Esophagus muscularis mucosa (tissue), 4 donors: Measurements from ENCODE around the gene HMBS. TPM values are rescaled to one million over a fixed set of nuclear protein-coding genes. Genes with fewer than 3 reads are reported as not detected.

Experiments used
- DNase-seq: peaks from one replicate; pipeline ENCODE4 v3.0.0-alpha.2; 2017; ENCODE audit errors: extremely low spot score
- H3K27ac ChIP-seq, 4 donors: fragments of 200-600 bp; sonication (generic); replicated peaks in 1 of 4; 1 replicate in 3 of 4; 2 replicates in 1 of 4; pipeline ENCODE4 v1.5.1; 2016 to 2019; ENCODE audit warnings: mild to moderate bottlenecking in 1 of 4
- H3K27me3 ChIP-seq, 4 donors: fragments of 200-600 bp; sonication (generic); one replicate each; pipeline versions ENCODE4 v1.5.1 to v1.6.0; 2016 to 2019
- H3K36me3 ChIP-seq, 4 donors: fragments of 200-600 bp; sonication (generic); one replicate each; pipeline ENCODE4 v1.5.1; 2016 to 2019
- H3K4me1 ChIP-seq, 4 donors: fragments of 200-600 bp; sonication (generic); one replicate each; pipeline ENCODE4 v1.5.1; 2016 to 2019
- H3K4me3 ChIP-seq, 4 donors: fragments of 200-600 bp; sonication (generic); 1 replicate in 2 of 4; 2 replicates in 2 of 4; pipeline ENCODE4 v1.5.1; 2016 to 2019; ENCODE audit warnings: mild to moderate bottlenecking in 4 of 4, moderate library complexity in 1 of 4
- H3K9me3 ChIP-seq, 4 donors: fragments of 200-600 bp; sonication (generic); 1 replicate in 3 of 4; 2 replicates in 1 of 4; pipeline ENCODE4 v1.5.1; 2016 to 2019
- EP300 ChIP-seq: sonication (generic); formaldehyde crosslinking; IDR thresholded peaks from one replicate; pipeline ENCODE4 v1.6.1; 2017; ENCODE audit warnings: antibody characterized with exemption
- POLR2A ChIP-seq: fragments of 450-650 bp; IDR thresholded peaks from one replicate; pipeline ENCODE4 v1.6.1; 2017; ENCODE audit warnings: antibody characterized with exemption, moderate library complexity, mild to moderate bottlenecking, low read depth
- POLR2AphosphoS5 ChIP-seq, 2 donors: sonication (generic); formaldehyde crosslinking; IDR thresholded peaks; one replicate each; pipeline ENCODE4 v1.6.1; 2017; ENCODE audit warnings: antibody characterized with exemption in 2 of 2
- WGBS: methylation state at CpG from one replicate; pipeline ENCODE4 v1.1.5; 2018; 5-methylcytosine and 5-hydroxymethylcytosine counted together
- intact Hi-C: fragments of 100-400 bp; cut with DNase I; formaldehyde crosslinking; loops from one replicate; pipeline ENCODE4 v1.15.1; 2023
- total RNA-seq, 4 donors: library from RNA; depleted of rRNA; stranded (reverse); fragments of >200 nt; gene quantifications; one replicate each; pipeline versions ENCODE4 v1.1.0 to v1.2.1, GENCODE V29; 2016
- TF ChIP-seq, protein P1 (sequence below), 3 experiments: fragments of 200-600 bp in 2 of 3; fragments of 450-650 bp in 1 of 3; sonication (generic) in 2 of 3; IDR thresholded peaks; one replicate each; pipeline ENCODE4 v1.5.1; 2017 to 2019; ENCODE audit warnings: antibody characterized with exemption in 3 of 3, mild to moderate bottlenecking in 2 of 3, moderate library complexity in 1 of 3

Gene HMBS
- total RNA-seq, 4 donors from 2014 or later = 3.1 to 7.8 (median 6.1) TPM

DNA sequence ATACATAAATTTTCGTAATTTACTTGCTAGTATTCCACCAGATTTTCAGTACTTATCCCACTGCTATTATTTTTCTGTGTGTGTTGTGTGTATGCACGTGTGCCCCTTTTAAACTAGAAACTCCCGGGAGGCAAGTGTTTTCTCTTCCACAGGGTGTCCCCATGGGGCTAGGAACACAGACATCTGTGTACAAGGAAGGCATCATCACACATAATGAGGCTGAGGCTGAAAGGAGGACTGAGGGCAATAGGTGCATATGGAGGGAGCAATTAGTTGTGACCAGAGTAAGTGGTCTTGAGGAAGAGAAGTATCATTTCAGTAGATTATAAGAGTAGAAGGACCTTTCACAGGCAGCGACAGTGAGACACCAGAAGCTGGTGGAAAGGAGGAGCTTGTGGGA is 19.1 kb downstream of the HMBS start:
- H3K9me3 ChIP-seq = no peaks in the 10 kb centered on the region
- DNase-seq = no peak
- H3K4me3 ChIP-seq = no peak overlapping the region
- WGBS = 58% methylated on average over 4 of the region's 4 CpGs
- intact Hi-C loops = no loop called here
- H3K36me3 ChIP-seq = peaks cover 0 to 2% (median 1%) of the 10 kb centered on the region in 4 donors
- peaks cover 46 to 59% (median 51%) of the 10 kb centered on the region in 4 donors for H3K4me1 ChIP-seq
- H3K27me3 ChIP-seq = no peaks in the 10 kb centered on the region
- TF ChIP-seq EP300 = no peak
- TF ChIP-seq POLR2A = no peak
- no peak for TF ChIP-seq POLR2AphosphoS5 (IDR thresholded peaks at IDR 0.05)
- TF ChIP-seq, protein P1, sequence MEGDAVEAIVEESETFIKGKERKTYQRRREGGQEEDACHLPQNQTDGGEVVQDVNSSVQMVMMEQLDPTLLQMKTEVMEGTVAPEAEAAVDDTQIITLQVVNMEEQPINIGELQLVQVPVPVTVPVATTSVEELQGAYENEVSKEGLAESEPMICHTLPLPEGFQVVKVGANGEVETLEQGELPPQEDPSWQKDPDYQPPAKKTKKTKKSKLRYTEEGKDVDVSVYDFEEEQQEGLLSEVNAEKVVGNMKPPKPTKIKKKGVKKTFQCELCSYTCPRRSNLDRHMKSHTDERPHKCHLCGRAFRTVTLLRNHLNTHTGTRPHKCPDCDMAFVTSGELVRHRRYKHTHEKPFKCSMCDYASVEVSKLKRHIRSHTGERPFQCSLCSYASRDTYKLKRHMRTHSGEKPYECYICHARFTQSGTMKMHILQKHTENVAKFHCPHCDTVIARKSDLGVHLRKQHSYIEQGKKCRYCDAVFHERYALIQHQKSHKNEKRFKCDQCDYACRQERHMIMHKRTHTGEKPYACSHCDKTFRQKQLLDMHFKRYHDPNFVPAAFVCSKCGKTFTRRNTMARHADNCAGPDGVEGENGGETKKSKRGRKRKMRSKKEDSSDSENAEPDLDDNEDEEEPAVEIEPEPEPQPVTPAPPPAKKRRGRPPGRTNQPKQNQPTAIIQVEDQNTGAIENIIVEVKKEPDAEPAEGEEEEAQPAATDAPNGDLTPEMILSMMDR (IDR thresholded peaks at IDR 0.05) = no peak
- peak overlapping the region; percentile 84 to 93 (median 88) for H3K27ac ChIP-seq

GRCh38 chr11:119106564-119107537 is 22.2 kb downstream of the HMBS start, which contains the start of gene C2CD2L:
Gene C2CD2L, plus strand, starts transcription at chr11:119107344. Its CDS starts 398 bp downstream, at chr11:119107742.
- TF ChIP-seq POLR2A = no peak
- TF ChIP-seq, protein P1 (IDR thresholded peaks at IDR 0.05) = peak in 1 of 3 experiments; percentile 13
- TF ChIP-seq POLR2AphosphoS5 (IDR thresholded peaks at IDR 0.05) = peak; percentile 81 to 82
- no peak for TF ChIP-seq EP300
- peak; percentile 96 for DNase-seq
- intact Hi-C loops = no loop called here
- H3K9me3 ChIP-seq = no peaks in the 10 kb centered on the region
- H3K27me3 ChIP-seq = no peaks in the 10 kb centered on the region
- H3K4me1 ChIP-seq = peaks cover 35 to 55% (median 50%) of the 10 kb centered on the region in 4 donors
- peaks cover 8 to 16% (median 16%) of the 10 kb centered on the region in 4 donors for H3K36me3 ChIP-seq
- peak within 1 kb of the TSS; percentile 81 to 90 (median 86) for H3K27ac ChIP-seq
- WGBS = 1% methylated on average over 17 of the region's 49 CpGs
- peak within 1 kb of the TSS; percentile 86 to 99 (median 98) for H3K4me3 ChIP-seq

- Histone ChIP-seq H3K4me3 (peak overlapping the region; percentile 86 to 99 (median 98)), H3K4me1 (peaks cover 33 to 51% (median 49%) of the 10 kb centered on the region in 4 donors), H3K27ac (peak overlapping the region; percentile 81 to 90 (median 86)), H3K36me3 (peaks cover 15 to 24% (median 24%) of the 10 kb centered on the region in 4 donors), H3K9me3 (no peaks in the 10 kb centered on the region), H3K27me3 (no peaks in the 10 kb centered on the region)
- intact Hi-C loops = no loop called here
- DNase-seq = no peak
- TF ChIP-seq, protein P1 (IDR thresholded peaks at IDR 0.05) = no peak
- TF ChIP-seq POLR2A (no peak), EP300 (no peak), POLR2AphosphoS5 (IDR thresholded peaks at IDR 0.05) (no peak)
- 0% methylated on average over 10 of the region's 65 CpGs for WGBS
These were observed 23.0 kb downstream of the HMBS start for GRCh38 chr11:119107538-119108145.

DNA sequence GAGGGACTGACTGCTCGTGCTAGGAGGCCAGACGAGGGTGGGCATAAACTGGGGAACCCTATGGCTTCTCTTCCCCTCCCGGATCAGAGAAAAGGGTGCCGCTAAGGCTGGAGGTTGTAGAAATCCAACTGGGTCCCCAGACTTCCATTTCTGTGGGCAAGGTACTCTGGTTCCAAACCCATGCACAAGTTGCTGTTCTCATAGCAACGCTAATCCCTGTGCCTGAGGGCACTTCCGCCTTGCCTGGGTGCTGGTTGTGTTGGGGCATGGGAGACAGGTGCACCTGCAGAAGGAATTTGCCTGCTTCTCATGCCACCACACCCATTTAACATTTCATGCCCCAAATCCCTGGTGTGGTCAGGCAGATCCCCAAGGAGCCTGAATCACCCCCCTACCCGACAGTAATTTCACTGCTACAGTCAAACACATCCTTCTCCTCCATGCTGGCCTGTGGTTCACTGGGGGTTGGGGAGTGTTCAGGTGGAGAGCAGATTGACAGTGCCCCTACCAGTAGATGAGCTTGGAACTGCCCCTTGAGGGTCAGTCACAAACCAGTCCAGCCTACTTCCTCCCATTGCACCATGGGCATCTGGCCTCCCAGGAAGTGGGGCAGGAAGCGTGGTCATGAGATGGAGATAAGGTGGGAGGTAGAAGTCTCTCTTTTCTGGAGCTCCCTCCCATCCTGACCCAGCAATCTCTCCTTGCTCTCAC is 23.6 kb downstream of the HMBS start:
- DNase-seq = no peak
- 21% methylated on average over 5 of the region's 8 CpGs for WGBS

More for the DNA sequence above, 23.6 kb downstream of the HMBS start:
- Histone ChIP-seq H3K27me3 (no peaks in the 10 kb centered on the region), H3K36me3 (peaks cover 16 to 31% (median 30%) of the 10 kb centered on the region in 4 donors), H3K4me1 (peaks cover 26 to 45% (median 42%) of the 10 kb centered on the region in 4 donors), H3K4me3 (peak overlapping the region; percentile 86 to 99 (median 98)), H3K9me3 (no peaks in the 10 kb centered on the region), H3K27ac (peak overlapping the region; percentile 81 to 90 (median 86))
- TF ChIP-seq EP300 (no peak), POLR2AphosphoS5 (IDR thresholded peaks at IDR 0.05) (no peak), POLR2A (no peak)
- TF ChIP-seq, protein P1 (IDR thresholded peaks at IDR 0.05) = no peak
- intact Hi-C loops = no loop called here
